Measurements from ENCODE around the gene ATRNL1. TPM values are rescaled to one million over a fixed set of nuclear protein-coding genes. Genes with fewer than 3 reads are reported as not detected.

Gene ATRNL1
- total RNA-seq, 1 experiment from 2014 or later, result 1.3 TPM

GRCh38 chr10:115239761-115240160 is 146.6 kb downstream of the ATRNL1 start:
- RAD21 ChIA-PET (ENCODE audit: low non-redundant PET in 1 of 2, low total read pairs in 2 of 2, uncharacterized antibody in 2 of 2, unreplicated experiment in 2 of 2), result no interaction called here
- no TSS peak for BruUV-seq (replicated peaks)
- no peak overlapping the region for H3K4me3 ChIP-seq (replicated peaks in 1 of 2; ENCODE audit: low read depth in 1 of 2, low read length in 2 of 2)
- H4K20me1 ChIP-seq (ENCODE audit: insufficient read depth), result no peaks in the 10 kb centered on the region
- H3K36me3 ChIP-seq (ENCODE audit: control insufficient read depth in 1 of 2, insufficient read depth in 2 of 2, low read length in 2 of 2), result no peaks in the 10 kb centered on the region
- H3K4me1 ChIP-seq (ENCODE audit: control insufficient read depth in 1 of 2, insufficient read depth in 2 of 2, low read length in 2 of 2), result no peaks in the 10 kb centered on the region
- no peak for ATAC-seq
- H3K27me3 ChIP-seq (ENCODE audit: insufficient read depth, low read length), result peaks cover 40% of the 10 kb centered on the region; the same call in 1 of the 2 replicates
- H3K79me2 ChIP-seq (ENCODE audit: insufficient read depth, low read length), result no peaks in the 10 kb centered on the region
- no peak overlapping the region for H2AFZ ChIP-seq (ENCODE audit: low read depth, low read length, poor library complexity, severe bottlenecking)
- no peaks in the 10 kb centered on the region for H3K9me3 ChIP-seq (ENCODE audit: control insufficient read depth in 1 of 2, insufficient read depth in 1 of 2, low read depth in 1 of 2, low read length in 2 of 2)
- CTCF ChIA-PET, result no interaction called here
- no peak overlapping the region for H3K27ac ChIP-seq (ENCODE audit: low read depth, low read length)
- POLR2A ChIA-PET, result no interaction called here
- intact Hi-C loops (cut with micrococcal nuclease), result no loop called here
- H3K9ac ChIP-seq (ENCODE audit: low read length), result no peak overlapping the region
- no peaks in the 10 kb centered on the region for H3K9me2 ChIP-seq (ENCODE audit: insufficient read depth)
- no peak overlapping the region for H3K4me2 ChIP-seq (ENCODE audit: low read length)
- TF ChIP-seq SP1 (IDR thresholded peaks at IDR 0.05; ENCODE audit: low read depth) (no peak), ELF1 (IDR thresholded peaks at IDR 0.05; ENCODE audit: borderline replicate concordance, low read depth) (no peak), SRF (IDR thresholded peaks at IDR 0.05; ENCODE audit: low read depth) (no peak), SIN3A (IDR thresholded peaks at IDR 0.05; ENCODE audit: low read depth) (no peak), JUND (IDR thresholded peaks at IDR 0.05) (no peak), CEBPB (IDR thresholded peaks at IDR 0.05; ENCODE audit: low read depth) (no peak), REST (IDR thresholded peaks at IDR 0.05; ENCODE audit: low read depth) (no peak), ZFX (IDR thresholded peaks at IDR 0.05) (no peak), POLR2AphosphoS5 (IDR thresholded peaks at IDR 0.05; ENCODE audit: low read depth, low read length) (no peak), MAX (IDR thresholded peaks at IDR 0.05) (no peak), EZH2phosphoT487 (IDR thresholded peaks at IDR 0.05; ENCODE audit: borderline replicate concordance) (no peak)
- DNase-seq (ENCODE audit: low read depth, low spot score), result no peak
